Mammary epithelial cell (primary cell): ENCODE results near the gene ZC3H4.

Experiments
- CTCF ChIP-seq, 2 donors: IDR thresholded peaks in 1 of 2; conservative IDR thresholded peaks in 1 of 2; 2 replicates each; pipeline ENCODE4 v1.5.1; 2011 to 2012; ENCODE audit warnings: inconsistent platforms in 2 of 2, low read length in 2 of 2, mild to moderate bottlenecking in 2 of 2, control low read depth in 1 of 2, low read depth in 1 of 2; ENCODE audit not compliant: insufficient read depth in 1 of 2; ENCODE audit errors: extremely low read depth in 1 of 2
- EZH2 ChIP-seq: IDR thresholded peaks from 2 replicates; pipeline ENCODE4 v1.6.1; 2012; ENCODE audit warnings: low read length, inconsistent platforms, borderline replicate concordance

- TF ChIP-seq CTCF (conservative IDR thresholded peaks at IDR 0.05 in 1 of 2, IDR thresholded peaks at IDR 0.05 in 1 of 2; ENCODE audit: extremely low read depth in 1 of 2, insufficient read depth in 1 of 2, low read depth in 1 of 2, low read length in 2 of 2), result no peak
- TF ChIP-seq EZH2, result no peak
These were observed 13.3 kb downstream of the ZC3H4 start for GRCh38 chr19:47100290-47100689.
